H1 (cell line): ENCODE results near the gene STEAP3. TPM values are rescaled to one million over a fixed set of nuclear protein-coding genes. Genes with fewer than 3 reads are reported as not detected.

ENCODE experiments used
- polyA plus RNA-seq, 7 experiments: library from polyadenylated mRNA; depleted of rRNA in 3 of 7; stranded (reverse) in 5 of 7; unstranded in 2 of 7; fragments of >200 nt in 5 of 7; fragments of 200-250 nt in 2 of 7; gene quantifications; 1 replicate in 5 of 7; 2 replicates in 1 of 7; 4 replicates in 1 of 7; pipeline versions ENCODE4 v1.2.1 to v1.2.3, GENCODE V29; 2011 to 2013; ENCODE audit warnings: missing spikeins in 2 of 7, mixed read lengths in 2 of 7
- total RNA-seq: library from RNA; stranded (reverse); fragmentation: NEBNext Ultra II Directional; extraction: Animal tissue kit (Norgen Biotek cat#: 25700); gene quantifications from 2 replicates; pipeline ENCODE4 v1.2.1, GENCODE V29; 2021
- TF ChIP-seq, protein P1 (sequence below): IDR thresholded peaks from 2 replicates; pipeline ENCODE4 v1.6.1; 2012; ENCODE audit warnings: inconsistent platforms

Gene STEAP3
- total and polyA plus RNA-seq, 2 of the 8 experiments (the other 6 are each of a cell fraction or from before 2014, with no cell fraction given): 21.7 to 27.9 TPM

- TF ChIP-seq, protein P1, sequence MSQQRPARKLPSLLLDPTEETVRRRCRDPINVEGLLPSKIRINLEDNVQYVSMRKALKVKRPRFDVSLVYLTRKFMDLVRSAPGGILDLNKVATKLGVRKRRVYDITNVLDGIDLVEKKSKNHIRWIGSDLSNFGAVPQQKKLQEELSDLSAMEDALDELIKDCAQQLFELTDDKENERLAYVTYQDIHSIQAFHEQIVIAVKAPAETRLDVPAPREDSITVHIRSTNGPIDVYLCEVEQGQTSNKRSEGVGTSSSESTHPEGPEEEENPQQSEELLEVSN: no peak
These were observed 23.5 kb downstream of the STEAP3 start (continued) for GRCh38 chr2:119246884-119247843.
